SK-N-SH treated with all-trans-retinoic acid at 6 μM for 48 hours (cell line): Measurements from ENCODE around the gene GPR156.

ENCODE experiments used
- CSRNP3 ChIP-seq: fragments of 250-450 bp; sonication (Bioruptor Pico); IDR thresholded peaks from 2 replicates; pipeline ENCODE4 v1.5.1; 2021; ENCODE audit warnings: mild to moderate bottlenecking, moderate library complexity
- RARB ChIP-seq: fragments of 250-450 bp; sonication (Bioruptor Pico); IDR thresholded peaks from 2 replicates; pipeline ENCODE4 v1.8.0; 2021; ENCODE audit warnings: mild to moderate bottlenecking, moderate library complexity

- no peak for TF ChIP-seq RARB
- TF ChIP-seq CSRNP3 (CRISPR knock-in tag) = no peak
Observed at GRCh38 chr3:120192579-120192978, 92.4 kb downstream of the GPR156 start.
